Measurements from ENCODE around the gene SLC30A2.

DNA sequence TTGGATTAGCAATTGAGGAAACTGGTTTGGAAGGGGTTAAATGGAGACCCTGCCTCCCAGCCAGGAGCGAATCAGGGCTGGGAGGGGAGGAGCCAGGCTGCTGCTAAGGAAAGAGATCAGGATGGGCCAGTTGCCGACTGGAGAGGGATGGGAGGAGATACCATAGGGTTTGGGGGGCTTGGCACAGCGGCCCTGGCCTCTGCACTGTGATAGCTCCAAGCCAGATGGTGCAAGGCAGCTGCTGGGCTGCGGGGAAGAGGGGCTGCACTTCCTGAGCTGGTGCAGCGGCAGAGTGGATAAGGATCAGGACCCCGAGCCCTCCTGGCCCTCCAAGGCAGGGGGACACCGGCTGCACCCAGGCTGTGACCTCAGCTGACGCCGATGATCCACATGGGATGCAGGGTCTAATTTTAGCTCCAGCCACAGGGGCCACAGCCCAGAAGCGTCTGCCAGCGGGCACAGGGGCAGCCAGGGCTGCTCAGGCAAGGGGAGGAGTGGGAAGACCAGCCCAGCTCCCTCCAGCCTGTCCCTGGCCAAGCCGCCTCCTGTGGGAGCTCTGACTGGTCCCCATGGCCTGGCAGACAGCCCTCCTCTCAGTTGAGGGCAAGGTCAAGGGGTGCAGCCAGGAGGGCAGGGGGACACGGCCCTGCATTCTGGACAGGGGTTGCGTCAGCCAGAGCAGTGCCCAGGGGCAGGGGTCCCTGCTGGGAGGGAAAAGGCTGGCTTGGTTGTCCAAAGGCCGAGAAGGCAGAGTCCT, 24.1 kb downstream of the SLC30A2 start, which contains the start of gene EXTL1:
- TF ChIP-seq, protein P1, sequence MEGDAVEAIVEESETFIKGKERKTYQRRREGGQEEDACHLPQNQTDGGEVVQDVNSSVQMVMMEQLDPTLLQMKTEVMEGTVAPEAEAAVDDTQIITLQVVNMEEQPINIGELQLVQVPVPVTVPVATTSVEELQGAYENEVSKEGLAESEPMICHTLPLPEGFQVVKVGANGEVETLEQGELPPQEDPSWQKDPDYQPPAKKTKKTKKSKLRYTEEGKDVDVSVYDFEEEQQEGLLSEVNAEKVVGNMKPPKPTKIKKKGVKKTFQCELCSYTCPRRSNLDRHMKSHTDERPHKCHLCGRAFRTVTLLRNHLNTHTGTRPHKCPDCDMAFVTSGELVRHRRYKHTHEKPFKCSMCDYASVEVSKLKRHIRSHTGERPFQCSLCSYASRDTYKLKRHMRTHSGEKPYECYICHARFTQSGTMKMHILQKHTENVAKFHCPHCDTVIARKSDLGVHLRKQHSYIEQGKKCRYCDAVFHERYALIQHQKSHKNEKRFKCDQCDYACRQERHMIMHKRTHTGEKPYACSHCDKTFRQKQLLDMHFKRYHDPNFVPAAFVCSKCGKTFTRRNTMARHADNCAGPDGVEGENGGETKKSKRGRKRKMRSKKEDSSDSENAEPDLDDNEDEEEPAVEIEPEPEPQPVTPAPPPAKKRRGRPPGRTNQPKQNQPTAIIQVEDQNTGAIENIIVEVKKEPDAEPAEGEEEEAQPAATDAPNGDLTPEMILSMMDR (conservative IDR thresholded peaks at IDR 0.05; ENCODE audit: low read depth in 2 of 2): no peak
- TF ChIP-seq, protein P2, sequence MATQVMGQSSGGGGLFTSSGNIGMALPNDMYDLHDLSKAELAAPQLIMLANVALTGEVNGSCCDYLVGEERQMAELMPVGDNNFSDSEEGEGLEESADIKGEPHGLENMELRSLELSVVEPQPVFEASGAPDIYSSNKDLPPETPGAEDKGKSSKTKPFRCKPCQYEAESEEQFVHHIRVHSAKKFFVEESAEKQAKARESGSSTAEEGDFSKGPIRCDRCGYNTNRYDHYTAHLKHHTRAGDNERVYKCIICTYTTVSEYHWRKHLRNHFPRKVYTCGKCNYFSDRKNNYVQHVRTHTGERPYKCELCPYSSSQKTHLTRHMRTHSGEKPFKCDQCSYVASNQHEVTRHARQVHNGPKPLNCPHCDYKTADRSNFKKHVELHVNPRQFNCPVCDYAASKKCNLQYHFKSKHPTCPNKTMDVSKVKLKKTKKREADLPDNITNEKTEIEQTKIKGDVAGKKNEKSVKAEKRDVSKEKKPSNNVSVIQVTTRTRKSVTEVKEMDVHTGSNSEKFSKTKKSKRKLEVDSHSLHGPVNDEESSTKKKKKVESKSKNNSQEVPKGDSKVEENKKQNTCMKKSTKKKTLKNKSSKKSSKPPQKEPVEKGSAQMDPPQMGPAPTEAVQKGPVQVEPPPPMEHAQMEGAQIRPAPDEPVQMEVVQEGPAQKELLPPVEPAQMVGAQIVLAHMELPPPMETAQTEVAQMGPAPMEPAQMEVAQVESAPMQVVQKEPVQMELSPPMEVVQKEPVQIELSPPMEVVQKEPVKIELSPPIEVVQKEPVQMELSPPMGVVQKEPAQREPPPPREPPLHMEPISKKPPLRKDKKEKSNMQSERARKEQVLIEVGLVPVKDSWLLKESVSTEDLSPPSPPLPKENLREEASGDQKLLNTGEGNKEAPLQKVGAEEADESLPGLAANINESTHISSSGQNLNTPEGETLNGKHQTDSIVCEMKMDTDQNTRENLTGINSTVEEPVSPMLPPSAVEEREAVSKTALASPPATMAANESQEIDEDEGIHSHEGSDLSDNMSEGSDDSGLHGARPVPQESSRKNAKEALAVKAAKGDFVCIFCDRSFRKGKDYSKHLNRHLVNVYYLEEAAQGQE (IDR thresholded peaks at IDR 0.05; ENCODE audit: unreplicated experiment): no peak
- no peak for TF ChIP-seq CREB1 (CRISPR knock-in tag; IDR thresholded peaks at IDR 0.05; ENCODE audit: low read depth)
- TF ChIP-seq POLR2AphosphoS5 (IDR thresholded peaks at IDR 0.05; ENCODE audit: low read depth): peak; percentile 95
- no peak for TF ChIP-seq JUNB (IDR thresholded peaks at IDR 0.05; ENCODE audit: unreplicated experiment)
- no peak for TF ChIP-seq STAT1 (IDR thresholded peaks at IDR 0.05; ENCODE audit: unreplicated experiment)
- no peak for TF ChIP-seq EZH2 (IDR thresholded peaks at IDR 0.05; ENCODE audit: low read depth, unreplicated experiment)
- TF ChIP-seq EZH2phosphoT487 (IDR thresholded peaks at IDR 0.05; ENCODE audit: unreplicated experiment): no peak
- no peak for TF ChIP-seq NANOG (IDR thresholded peaks at IDR 0.05; ENCODE audit: borderline replicate concordance)
- TF ChIP-seq, protein P3, sequence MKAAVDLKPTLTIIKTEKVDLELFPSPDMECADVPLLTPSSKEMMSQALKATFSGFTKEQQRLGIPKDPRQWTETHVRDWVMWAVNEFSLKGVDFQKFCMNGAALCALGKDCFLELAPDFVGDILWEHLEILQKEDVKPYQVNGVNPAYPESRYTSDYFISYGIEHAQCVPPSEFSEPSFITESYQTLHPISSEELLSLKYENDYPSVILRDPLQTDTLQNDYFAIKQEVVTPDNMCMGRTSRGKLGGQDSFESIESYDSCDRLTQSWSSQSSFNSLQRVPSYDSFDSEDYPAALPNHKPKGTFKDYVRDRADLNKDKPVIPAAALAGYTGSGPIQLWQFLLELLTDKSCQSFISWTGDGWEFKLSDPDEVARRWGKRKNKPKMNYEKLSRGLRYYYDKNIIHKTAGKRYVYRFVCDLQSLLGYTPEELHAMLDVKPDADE (IDR thresholded peaks at IDR 0.05): no peak
- TF ChIP-seq ZNF114 (CRISPR knock-in tag; IDR thresholded peaks at IDR 0.05): no peak
- no peak for TF ChIP-seq ZNF331 (CRISPR knock-in tag; IDR thresholded peaks at IDR 0.05; ENCODE audit: low read depth)
